Middle frontal gyrus (tissue), 1 donor: ENCODE measurements around the gene AFG3L2.

Experiments used
- DNase-seq: peaks from one replicate; pipeline ENCODE4 v3.0.0-alpha.2; 2015; ENCODE audit warnings: low spot score; ENCODE audit errors: extremely low spot score

Gene AFG3L2

GRCh38 chr18:12305930-12306629 is 70.9 kb downstream of the AFG3L2 start:
- DNase-seq: no peak

GRCh38 chr18:12305211-12305610 is 71.8 kb downstream of the AFG3L2 start:
- no peak for DNase-seq

GRCh38 chr18:12304351-12305210 is 72.4 kb downstream of the AFG3L2 start:
- DNase-seq: no peak

GRCh38 chr18:12302391-12303147 is 74.5 kb downstream of the AFG3L2 start:
- DNase-seq: no peak

GRCh38 chr18:12301263-12302005 is 75.6 kb downstream of the AFG3L2 start:
- no peak for DNase-seq

- DNase-seq: no peak
Observed at GRCh38 chr18:12299862-12300261, 77.2 kb downstream of the AFG3L2 start.

GRCh38 chr18:12296457-12296856 is 80.6 kb downstream of the AFG3L2 start:
- no peak for DNase-seq

GRCh38 chr18:12296087-12296403 is 81.0 kb downstream of the AFG3L2 start:
- DNase-seq: no peak

GRCh38 chr18:12295389-12296086 is 81.5 kb downstream of the AFG3L2 start:
- no peak for DNase-seq

- no peak for DNase-seq
Observed at GRCh38 chr18:12293831-12294230, 83.2 kb downstream of the AFG3L2 start.

GRCh38 chr18:12291690-12292089 is 85.3 kb downstream of the AFG3L2 start:
- no peak for DNase-seq

GRCh38 chr18:12291161-12291560 is 85.9 kb downstream of the AFG3L2 start:
- DNase-seq: no peak

- DNase-seq: no peak
Observed at GRCh38 chr18:12290086-12290485, 86.9 kb downstream of the AFG3L2 start.

GRCh38 chr18:12288403-12288755 is 88.6 kb downstream of the AFG3L2 start:
- no peak for DNase-seq

- DNase-seq: no peak
Observed at GRCh38 chr18:12287684-12288402, 89.2 kb downstream of the AFG3L2 start.

- DNase-seq: no peak
Observed at GRCh38 chr18:12287131-12287681, 89.8 kb downstream of the AFG3L2 start.

- DNase-seq: no peak
Observed at GRCh38 chr18:12283666-12284065, 93.4 kb downstream of the AFG3L2 start.

- DNase-seq: no peak
Observed at GRCh38 chr18:12283256-12283655, 93.8 kb downstream of the AFG3L2 start.

- no peak for DNase-seq
Observed at GRCh38 chr18:12282442-12283039, 94.5 kb downstream of the AFG3L2 start.

- DNase-seq: no peak
Observed at GRCh38 chr18:12281861-12282260, 95.2 kb downstream of the AFG3L2 start.
